Chondrocyte (in vitro differentiated cells): ENCODE data around the gene ADCY1. TPM values are rescaled to one million over a fixed set of nuclear protein-coding genes. Genes with fewer than 3 reads are reported as not detected.
"Not testable (repeated sequence)": the region's sequence is repeated elsewhere in the genome, so short reads cannot be mapped to it uniquely, and the experiment has no call there.

Experiments used
- DNase-seq: peaks from one replicate; pipeline ENCODE4 v3.0.0; 2021; ENCODE audit warnings: mixed read lengths, low spot score
- H3K27ac Mint-ChIP-seq: one replicate; pipeline ENCODE4 v1.8.0; 2021; ENCODE audit warnings: mild to moderate bottlenecking, moderate library complexity, mixed read lengths; ENCODE audit not compliant: unreplicated experiment
- H3K27me3 Mint-ChIP-seq: 2 replicates; pipeline ENCODE4 v1.8.0; 2021; ENCODE audit warnings: low read depth, mixed read lengths
- H3K36me3 Mint-ChIP-seq: 2 replicates; pipeline ENCODE4 v1.8.0; 2021; ENCODE audit warnings: low read depth, mixed read lengths
- H3K4me1 Mint-ChIP-seq: 2 replicates; pipeline ENCODE4 v1.8.0; 2021; ENCODE audit warnings: low read depth, mild to moderate bottlenecking, mixed read lengths
- H3K4me3 Mint-ChIP-seq: one replicate; pipeline ENCODE4 v1.8.0; 2021; ENCODE audit warnings: mild to moderate bottlenecking, moderate library complexity, mixed read lengths; ENCODE audit not compliant: unreplicated experiment
- H3K9me3 Mint-ChIP-seq: 2 replicates; pipeline ENCODE4 v1.8.0; 2021; ENCODE audit warnings: low read depth, mixed read lengths
- total RNA-seq: library from RNA; stranded (reverse); gene quantifications from 3 replicates; pipeline ENCODE4 v1.2.1, GENCODE V29; 2021

ADCY1 gene
- total RNA-seq, 1 donor from 2014 or later, result 0.50 TPM

DNA sequence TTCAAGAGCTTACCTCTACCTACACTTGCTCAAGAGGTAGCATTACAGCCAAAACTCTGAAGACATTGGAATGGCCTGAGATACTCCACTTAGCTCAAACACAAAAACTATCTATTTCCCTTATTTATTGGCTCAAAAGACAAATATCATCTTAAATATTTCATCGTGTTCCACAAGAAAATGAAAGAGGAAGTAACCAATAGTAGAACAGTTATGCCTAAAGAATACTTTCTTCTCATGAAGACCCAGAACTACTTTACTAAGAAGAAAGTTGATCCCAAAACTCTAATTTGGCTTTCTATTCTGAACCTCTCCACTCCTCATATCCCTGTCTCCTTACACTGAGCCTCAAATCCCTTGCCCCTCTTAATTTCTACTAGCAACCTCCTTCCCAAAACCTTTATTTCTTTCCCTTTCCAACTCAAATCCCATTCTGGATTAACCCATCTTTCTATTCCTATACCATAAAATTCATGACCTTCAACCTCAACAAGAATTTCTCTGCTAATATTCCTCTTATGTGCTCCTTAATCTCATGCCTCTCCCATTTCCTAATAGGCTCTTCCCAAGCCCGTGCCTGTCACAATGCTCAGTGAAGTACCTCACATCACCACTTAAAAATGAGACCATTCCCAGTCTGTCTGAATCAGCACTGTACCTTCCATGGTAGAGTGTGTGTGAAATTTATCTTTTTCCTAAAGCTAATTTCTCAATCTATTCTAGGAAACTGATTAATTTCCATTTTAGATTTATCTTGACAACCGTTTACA is 188.2 kb downstream of the ADCY1 start:
- Mint-ChIP-seq H3K27ac (peak overlapping the region; percentile 97), H3K4me1 (peaks cover 42% of the 10 kb centered on the region), H3K4me3 (peak overlapping the region; percentile 36)
- not testable (repeated sequence) for H3K36me3 Mint-ChIP-seq, H3K27me3 Mint-ChIP-seq, H3K9me3 Mint-ChIP-seq, DNase-seq

DNA sequence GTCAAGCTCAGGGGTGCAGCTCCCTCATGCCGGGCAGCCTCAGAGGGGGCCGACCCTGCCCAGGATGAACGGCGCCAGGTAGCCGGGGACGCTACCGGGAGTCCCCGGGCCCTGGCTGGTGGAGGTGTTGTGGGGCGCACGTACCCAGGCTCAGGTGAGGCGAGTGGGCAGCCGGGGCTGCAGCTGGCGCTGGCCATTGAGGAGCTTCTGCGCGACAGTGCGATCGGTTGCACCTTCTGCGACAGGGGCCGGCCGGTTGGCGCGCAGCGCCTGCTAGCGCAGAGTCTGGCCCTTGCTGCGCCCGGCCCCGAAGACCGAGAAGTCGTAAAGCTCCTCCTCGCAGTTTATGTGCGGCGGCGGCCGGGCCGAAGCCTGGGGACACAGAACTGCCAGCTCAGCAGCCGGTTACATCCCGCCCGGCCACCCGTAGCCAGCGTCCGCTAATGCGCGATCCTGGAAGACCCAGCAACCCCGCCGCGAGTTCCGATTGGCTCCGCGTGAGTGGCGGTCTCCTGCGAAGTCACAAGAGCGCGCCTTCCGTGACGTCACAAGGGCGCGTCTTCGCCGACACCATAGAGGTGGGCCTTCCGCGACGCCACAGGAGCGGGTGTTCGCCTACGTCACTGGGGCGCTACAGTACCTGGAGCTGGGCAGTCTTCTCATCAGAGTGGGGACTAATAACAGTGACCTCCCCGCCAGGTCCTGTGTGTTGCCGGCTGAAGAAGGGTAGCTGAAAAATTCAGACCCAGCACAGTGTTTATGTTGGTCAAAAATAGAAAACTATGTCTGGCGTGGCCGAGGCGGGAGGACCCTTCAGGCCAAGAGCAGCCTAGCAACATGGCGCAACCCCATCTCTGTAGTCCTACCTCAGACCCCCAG is 194.6 kb downstream of the ADCY1 start:
- H3K27ac Mint-ChIP-seq, result peak overlapping the region; percentile 99
- not testable (repeated sequence) for H3K9me3 Mint-ChIP-seq

DNA sequence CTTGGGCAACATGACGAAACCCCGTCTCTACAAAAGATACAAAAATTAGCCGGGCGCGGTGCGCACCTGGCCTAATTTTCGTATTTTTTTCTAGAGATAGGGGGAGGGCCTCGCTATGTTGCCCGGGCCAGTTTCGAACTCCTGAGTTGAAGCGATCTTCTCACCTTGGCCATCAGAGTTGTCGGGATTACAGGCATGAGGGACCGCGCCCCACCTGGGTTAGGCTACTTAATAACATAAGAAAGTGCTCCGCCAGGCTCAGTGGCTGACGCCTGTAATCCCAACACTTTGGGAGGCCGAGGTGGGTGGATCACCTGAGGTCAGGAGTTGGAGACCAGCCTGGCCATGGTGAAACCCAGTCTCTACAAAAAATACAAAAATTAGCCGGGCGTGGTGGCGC is 195.5 kb downstream of the ADCY1 start:
- peak overlapping the region; percentile 99 for H3K27ac Mint-ChIP-seq
- H3K4me3 Mint-ChIP-seq, result peak overlapping the region; percentile 92
- H3K27me3 Mint-ChIP-seq, DNase-seq, H3K36me3 Mint-ChIP-seq, H3K9me3 Mint-ChIP-seq: not testable (repeated sequence)
- H3K4me1 Mint-ChIP-seq, result peaks cover 16% of the 10 kb centered on the region

More for the DNA sequence above, 194.6 kb downstream of the ADCY1 start:
- H3K36me3 Mint-ChIP-seq, H3K27me3 Mint-ChIP-seq: not testable (repeated sequence)
- peaks cover 16% of the 10 kb centered on the region for H3K4me1 Mint-ChIP-seq
- peak; percentile 100 for DNase-seq
- H3K4me3 Mint-ChIP-seq, result peak overlapping the region; percentile 92
